Uterus (tissue), 4 donors: ENCODE measurements around the gene PACS1. TPM values are rescaled to one million over a fixed set of nuclear protein-coding genes. Genes with fewer than 3 reads are reported as not detected.
"Not testable (repeated sequence)": the region's sequence is repeated elsewhere in the genome, so short reads cannot be mapped to it uniquely, and the experiment has no call there.

Source experiments
- DNase-seq, 2 donors: peaks; one replicate each; pipeline ENCODE4 v3.0.0-alpha.2; 2019 to 2020
- H3K27ac ChIP-seq, 2 donors: fragments of 200-600 bp; sonication (generic); 1 replicate in 1 of 2; 2 replicates in 1 of 2; pipeline ENCODE4 v1.5.1; 2016 to 2018
- H3K27me3 ChIP-seq, 2 donors: fragments of 200-600 bp; sonication (generic); one replicate each; pipeline ENCODE4 v1.5.1; 2018 to 2019; ENCODE audit warnings: control low read depth in 1 of 2
- H3K36me3 ChIP-seq, 2 donors: fragments of 200-600 bp; sonication (generic); one replicate each; pipeline ENCODE4 v1.5.1; 2019; ENCODE audit warnings: control low read depth in 1 of 2
- H3K4me1 ChIP-seq, 2 donors: fragments of 200-600 bp; sonication (generic); one replicate each; pipeline ENCODE4 v1.5.1; 2018 to 2019; ENCODE audit warnings: control low read depth in 1 of 2
- H3K4me3 ChIP-seq, 2 donors: fragments of 200-600 bp; sonication (generic); 1 replicate in 1 of 2; 2 replicates in 1 of 2; pipeline ENCODE4 v1.5.1; 2018 to 2019; ENCODE audit warnings: mild to moderate bottlenecking in 1 of 2
- H3K9me3 ChIP-seq, 2 donors: fragments of 200-600 bp; sonication (generic); one replicate each; pipeline ENCODE4 v1.5.1; 2019; ENCODE audit warnings: control low read depth in 1 of 2
- CTCF ChIP-seq, 4 experiments: fragments of 200-600 bp in 2 of 4; fragments of 450-650 bp in 2 of 4; sonication (generic) in 2 of 4; IDR thresholded peaks; one replicate each; pipeline ENCODE4 v1.5.1; 2016 to 2019; ENCODE audit warnings: antibody characterized with exemption in 4 of 4, mild to moderate bottlenecking in 2 of 4, moderate library complexity in 1 of 4
- POLR2A ChIP-seq, 2 donors: fragments of 450-650 bp; IDR thresholded peaks; one replicate each; pipeline ENCODE4 v1.6.1; 2016; ENCODE audit warnings: antibody characterized with exemption in 2 of 2, mild to moderate bottlenecking in 1 of 2, moderate library complexity in 1 of 2
- intact Hi-C: fragments of 100-400 bp; cut with DNase I; formaldehyde crosslinking; loops from one replicate; pipeline ENCODE4 v1.15.1; 2023; ENCODE audit warnings: low total_unique reads
- total RNA-seq, 4 donors: library from RNA; depleted of rRNA in 3 of 4; stranded (reverse); fragments of >200 nt in 3 of 4; gene quantifications; one replicate each; pipeline versions ENCODE4 v1.1.0 to v1.2.4, GENCODE V29; 2014 to 2023
- donor health status: DM: yes; HTN: yes; CAD: no.

The PACS1 gene
- total RNA-seq, 4 donors from 2014 or later: 2.9 to 79.2 (median 57.2) TPM

DNA sequence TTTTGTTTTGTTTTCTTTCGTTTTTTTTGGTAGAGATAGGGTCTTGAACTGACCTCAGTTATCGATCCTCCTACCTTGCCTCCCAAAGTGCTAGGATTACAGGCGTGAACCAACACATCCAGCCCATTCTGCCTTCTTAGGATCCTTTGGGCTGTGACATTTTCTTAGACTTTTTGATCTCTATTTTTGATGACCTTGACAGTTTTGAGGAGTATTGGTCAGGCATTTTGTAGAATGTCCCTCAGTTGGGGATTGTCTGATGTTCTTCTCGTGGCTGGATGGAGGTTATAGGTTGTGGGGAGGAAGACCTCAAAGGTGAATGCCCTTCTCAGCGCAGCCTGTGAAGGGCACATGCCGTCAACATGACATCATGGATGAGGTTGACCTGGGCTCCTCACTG, 178.8 kb downstream of the PACS1 start:
- DNase-seq: no peak

DNA sequence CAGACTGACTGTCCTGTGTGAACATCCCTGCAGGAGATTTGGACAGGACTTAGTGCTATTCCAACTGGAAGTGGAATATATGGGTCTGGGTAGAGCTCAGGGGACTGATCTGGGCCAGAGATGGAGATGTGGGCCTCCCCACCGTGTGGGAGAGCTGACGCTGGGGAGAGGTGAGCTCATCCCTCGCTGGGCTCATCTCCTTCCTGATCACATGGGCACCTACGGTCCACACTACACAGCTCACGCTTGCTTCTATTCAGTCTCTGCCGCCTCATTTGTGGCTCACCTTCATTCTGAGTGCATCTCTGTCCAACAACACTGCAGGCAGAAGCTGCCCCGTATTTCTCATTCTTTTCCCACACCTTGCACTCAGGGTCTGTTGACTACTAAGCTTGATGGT, 181.7 kb downstream of the PACS1 start:
- H3K9me3 ChIP-seq: no peaks in the 10 kb centered on the region
- H3K4me1 ChIP-seq: no peaks in the 10 kb centered on the region
- no peaks in the 10 kb centered on the region for H3K36me3 ChIP-seq
- no peak overlapping the region for H3K27ac ChIP-seq
- no peak for DNase-seq
- TF ChIP-seq CTCF (IDR thresholded peaks at IDR 0.05): no peak
- TF ChIP-seq POLR2A (IDR thresholded peaks at IDR 0.05): no peak
- intact Hi-C loops: no loop called here
- H3K4me3 ChIP-seq: no peak overlapping the region
- H3K27me3 ChIP-seq: no peaks in the 10 kb centered on the region

More for the DNA sequence above, 178.8 kb downstream of the PACS1 start:
- H3K4me1 ChIP-seq: no peaks in the 10 kb centered on the region
- H3K4me3 ChIP-seq: no peak overlapping the region
- H3K27me3 ChIP-seq: no peaks in the 10 kb centered on the region
- no peaks in the 10 kb centered on the region for H3K9me3 ChIP-seq
- TF ChIP-seq CTCF (IDR thresholded peaks at IDR 0.05): no peak
- TF ChIP-seq POLR2A (IDR thresholded peaks at IDR 0.05): no peak
- intact Hi-C loops: no loop called here
- H3K27ac ChIP-seq: no peak overlapping the region
- no peaks in the 10 kb centered on the region for H3K36me3 ChIP-seq

DNA sequence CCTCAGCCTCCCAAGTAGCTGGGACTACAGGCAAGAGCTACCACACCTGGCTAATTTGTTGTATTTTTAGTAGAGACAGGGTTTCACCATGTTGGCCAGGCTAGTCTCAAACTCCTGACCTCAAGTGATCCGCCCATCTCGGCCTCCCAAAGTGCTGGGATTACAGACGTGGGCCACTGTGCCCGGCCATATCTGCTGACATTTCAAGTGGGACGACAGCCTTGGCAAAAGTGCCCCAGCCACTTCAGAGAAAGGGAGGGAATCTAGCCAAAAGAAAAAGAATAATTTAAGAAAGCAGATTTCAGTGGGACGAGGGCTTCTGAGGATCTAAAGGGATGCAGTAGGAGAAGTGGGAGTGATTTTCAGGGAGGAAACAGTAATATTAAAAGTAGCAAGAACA, 183.0 kb downstream of the PACS1 start:
- H3K4me1 ChIP-seq, H3K4me3 ChIP-seq, H3K9me3 ChIP-seq, H3K27me3 ChIP-seq, DNase-seq, H3K27ac ChIP-seq, H3K36me3 ChIP-seq, intact Hi-C loops: not testable (repeated sequence)

- Histone ChIP-seq H3K36me3 (no peaks in the 10 kb centered on the region), H3K4me3 (peak overlapping the region; percentile 77 to 89), H3K27me3 (no peaks in the 10 kb centered on the region), H3K4me1 (peaks cover 0 to 3% of the 10 kb centered on the region in 2 donors), H3K9me3 (no peaks in the 10 kb centered on the region), H3K27ac (peak overlapping the region; percentile 78 to 89)
- TF ChIP-seq POLR2A (IDR thresholded peaks at IDR 0.05) (no peak), CTCF (IDR thresholded peaks at IDR 0.05) (no peak)
- no peak for DNase-seq
- intact Hi-C loops: no loop called here
Observed at GRCh38 chr11:66258473-66258893, 188.4 kb downstream of the PACS1 start.

DNA sequence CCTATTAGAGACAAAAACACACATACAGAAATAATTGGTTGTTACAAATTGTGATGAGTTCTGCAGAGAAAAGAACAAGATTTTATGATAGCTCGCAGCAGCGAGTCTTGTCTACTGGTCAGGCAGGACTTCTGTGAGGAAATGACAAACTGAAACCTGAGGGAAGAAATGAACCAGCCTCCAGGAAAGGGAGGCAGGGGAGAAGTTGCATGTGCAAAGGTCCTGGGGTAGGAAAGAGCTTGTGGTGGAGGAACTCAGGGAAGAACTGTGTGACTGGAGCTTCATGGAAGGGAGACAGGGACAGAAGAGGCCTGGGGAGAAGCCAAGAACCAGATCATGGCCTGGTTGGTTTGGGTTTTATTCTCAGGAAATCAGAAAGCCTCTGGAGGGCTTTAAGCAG, 189.2 kb downstream of the PACS1 start:
- no peak for DNase-seq
- Histone ChIP-seq H3K4me3 (no peak overlapping the region), H3K27ac (no peak overlapping the region), H3K4me1 (peaks cover 0 to 3% of the 10 kb centered on the region in 2 donors), H3K9me3 (no peaks in the 10 kb centered on the region), H3K27me3 (no peaks in the 10 kb centered on the region), H3K36me3 (no peaks in the 10 kb centered on the region)
- intact Hi-C loops: no loop called here
- no peak for TF ChIP-seq CTCF (IDR thresholded peaks at IDR 0.05)
- TF ChIP-seq POLR2A (IDR thresholded peaks at IDR 0.05): no peak

GRCh38 chr11:66259956-66260355, 189.9 kb downstream of the PACS1 start:
- TF ChIP-seq POLR2A (IDR thresholded peaks at IDR 0.05) (no peak), CTCF (IDR thresholded peaks at IDR 0.05) (no peak)
- Histone ChIP-seq H3K27ac (no peak overlapping the region), H3K4me3 (no peak overlapping the region), H3K27me3 (no peaks in the 10 kb centered on the region), H3K4me1 (peaks cover 0 to 3% of the 10 kb centered on the region in 2 donors), H3K9me3 (no peaks in the 10 kb centered on the region), H3K36me3 (no peaks in the 10 kb centered on the region)
- DNase-seq: no peak
- intact Hi-C loops: no loop called here
